Rectal smooth muscle tissue (tissue), 1 donor: ENCODE measurements around the gene KRTAP4-7.
"Not testable (repeated sequence)": the region's sequence is repeated elsewhere in the genome, so short reads cannot be mapped to it uniquely, and the experiment has no call there.

Source experiments
- H3K27ac ChIP-seq: one replicate; pipeline ENCODE4 v1.7.0; 2013; ENCODE audit warnings: low read depth, low read length, inconsistent platforms
- H3K27me3 ChIP-seq: one replicate; pipeline ENCODE4 v1.7.0; 2013; ENCODE audit warnings: low read length; ENCODE audit not compliant: control insufficient read depth, insufficient read depth
- H3K36me3 ChIP-seq: one replicate; pipeline ENCODE4 v1.7.0; 2013; ENCODE audit warnings: low read length; ENCODE audit not compliant: control insufficient read depth, insufficient read depth
- H3K4me1 ChIP-seq: one replicate; pipeline ENCODE4 v1.7.0; 2013; ENCODE audit warnings: low read length; ENCODE audit not compliant: control insufficient read depth, insufficient read depth
- H3K4me3 ChIP-seq: one replicate; pipeline ENCODE4 v1.7.0; 2013; ENCODE audit warnings: low read length
- H3K9ac ChIP-seq: one replicate; pipeline ENCODE4 v1.7.0; 2013; ENCODE audit warnings: low read length

Gene KRTAP4-7

DNA sequence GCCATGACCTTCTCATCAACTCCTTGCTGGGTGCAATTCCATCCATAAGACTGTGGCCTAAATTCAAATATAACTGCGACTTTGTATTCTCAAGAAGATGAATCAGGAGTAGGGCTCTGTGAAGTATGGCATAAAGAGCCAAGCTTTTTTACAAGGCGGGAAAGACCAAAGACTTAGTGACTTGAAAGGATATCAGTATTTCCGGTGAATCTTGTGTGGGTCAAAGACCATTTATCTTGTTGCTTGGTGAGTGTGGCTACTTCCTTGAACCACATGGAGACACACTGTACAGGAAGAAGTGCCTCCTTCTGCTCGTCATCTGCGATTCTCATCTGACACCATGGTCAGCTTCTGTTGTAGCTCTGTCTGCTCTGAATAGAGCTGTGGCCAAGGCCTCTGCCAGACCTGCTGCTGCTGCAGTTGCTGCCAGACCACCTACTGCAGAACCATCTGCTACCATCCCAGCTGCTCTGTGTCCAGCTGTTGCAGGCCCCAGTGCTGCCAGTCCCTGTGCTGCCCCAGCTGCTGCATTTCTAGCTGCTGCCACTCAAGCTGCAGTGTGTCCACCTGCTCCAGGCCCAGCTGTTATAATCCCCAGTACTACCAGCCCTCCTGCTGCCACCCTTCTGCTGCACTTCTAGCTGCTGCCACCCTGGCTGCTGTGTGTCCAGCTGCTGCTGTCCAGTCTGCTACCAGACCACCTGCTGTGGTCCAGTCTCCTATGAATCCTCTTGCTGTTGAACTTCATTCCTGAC, 12.2 kb upstream of the KRTAP4-7 start:
- Histone ChIP-seq H3K4me1 (no peaks in the 10 kb centered on the region), H3K27ac (no peak overlapping the region), H3K4me3 (no peak overlapping the region), H3K27me3 (no peaks in the 10 kb centered on the region), H3K9ac (no peak overlapping the region), H3K36me3 (no peaks in the 10 kb centered on the region)

DNA sequence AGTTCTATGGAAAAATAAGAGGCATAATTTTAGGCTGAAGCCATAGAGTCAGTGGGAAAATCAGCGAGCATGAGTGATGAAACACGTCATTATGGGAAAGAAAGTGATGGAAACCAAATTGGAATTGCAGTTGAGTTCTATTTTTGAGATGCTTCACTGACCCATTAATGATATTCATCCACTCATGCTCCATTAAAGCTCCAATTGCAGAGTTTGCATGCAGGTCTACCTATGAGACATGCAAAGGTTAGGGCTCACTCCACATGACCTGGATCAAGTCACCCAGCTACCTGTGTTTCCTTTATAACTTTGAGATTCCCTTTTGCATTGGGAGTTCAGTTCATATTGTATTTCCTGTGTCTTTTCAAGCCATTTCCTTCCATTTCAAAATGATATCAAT, 10.3 kb upstream of the KRTAP4-7 start:
- H3K4me1 ChIP-seq = no peaks in the 10 kb centered on the region
- no peak overlapping the region for H3K27ac ChIP-seq
- H3K27me3 ChIP-seq = no peaks in the 10 kb centered on the region
- no peaks in the 10 kb centered on the region for H3K36me3 ChIP-seq
- no peak overlapping the region for H3K4me3 ChIP-seq
- no peak overlapping the region for H3K9ac ChIP-seq

DNA sequence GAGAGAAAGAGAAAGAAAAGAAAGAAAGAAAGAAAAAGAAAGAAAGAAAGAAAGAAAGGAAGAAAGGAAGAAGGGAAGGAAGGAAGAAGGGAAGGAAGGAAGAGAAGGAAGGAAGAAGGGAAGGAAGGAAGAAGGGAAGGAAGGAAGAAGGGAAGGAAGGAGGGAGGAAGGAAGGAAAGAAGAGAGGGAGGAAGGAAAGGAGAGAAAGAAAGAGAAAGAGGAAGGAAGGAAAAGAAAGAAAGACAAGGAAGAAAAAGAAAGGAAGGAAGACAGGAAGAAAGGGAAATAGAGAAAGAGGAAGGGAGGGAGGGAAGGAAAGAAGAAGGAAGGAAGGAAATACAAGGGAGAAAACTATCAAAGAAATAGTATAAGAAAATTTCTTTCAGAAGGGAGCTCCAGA, 7.2 kb upstream of the KRTAP4-7 start:
- Histone ChIP-seq H3K4me3 (no peak overlapping the region), H3K27ac (no peak overlapping the region), H3K27me3 (no peaks in the 10 kb centered on the region), H3K9ac (no peak overlapping the region), H3K36me3 (no peaks in the 10 kb centered on the region), H3K4me1 (no peaks in the 10 kb centered on the region)

DNA sequence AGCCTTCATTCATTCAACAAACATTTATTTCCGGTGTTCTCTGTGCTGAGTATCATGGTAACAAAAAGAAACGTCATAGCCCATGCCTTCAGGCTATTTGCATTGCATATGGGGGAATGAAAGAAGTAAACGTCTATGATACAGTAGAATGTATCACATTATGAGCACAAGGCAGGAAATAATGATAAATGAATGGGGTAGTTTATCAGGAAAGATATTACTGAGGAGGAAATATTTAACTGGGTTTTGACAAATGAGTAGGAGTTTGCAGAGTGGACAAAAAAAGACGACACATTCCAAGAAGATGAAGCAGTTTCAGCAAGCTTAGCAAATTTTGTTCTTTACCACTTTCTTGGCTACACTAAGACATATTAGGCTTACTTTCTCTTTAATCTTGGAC, 1.3 kb upstream of the KRTAP4-7 start:
- Histone ChIP-seq H3K27ac (no peak overlapping the region), H3K36me3 (no peaks in the 10 kb centered on the region), H3K4me3 (no peak overlapping the region), H3K4me1 (no peaks in the 10 kb centered on the region), H3K27me3 (no peaks in the 10 kb centered on the region), H3K9ac (no peak overlapping the region)

DNA sequence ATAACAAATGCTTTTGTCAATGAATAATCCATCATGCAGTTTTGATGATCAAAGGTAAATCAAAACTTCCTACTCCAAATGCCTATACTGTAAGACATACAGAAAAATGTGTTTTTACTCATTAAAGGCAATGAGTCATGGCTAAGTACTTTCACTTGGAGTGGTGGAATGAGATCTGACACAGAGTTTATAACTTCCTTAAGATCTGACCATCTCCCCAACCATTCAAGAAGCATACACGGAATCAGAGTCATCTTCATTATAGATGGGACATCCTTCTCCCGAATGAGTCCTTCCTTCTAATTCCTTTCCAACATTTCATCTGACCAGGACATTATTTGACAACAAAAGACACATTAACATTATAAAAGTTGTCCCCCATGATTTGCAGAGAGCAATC, 523 bp upstream of the KRTAP4-7 start:
- H3K9ac ChIP-seq, H3K36me3 ChIP-seq, H3K4me1 ChIP-seq, H3K4me3 ChIP-seq, H3K27me3 ChIP-seq, H3K27ac ChIP-seq: not testable (repeated sequence)

DNA sequence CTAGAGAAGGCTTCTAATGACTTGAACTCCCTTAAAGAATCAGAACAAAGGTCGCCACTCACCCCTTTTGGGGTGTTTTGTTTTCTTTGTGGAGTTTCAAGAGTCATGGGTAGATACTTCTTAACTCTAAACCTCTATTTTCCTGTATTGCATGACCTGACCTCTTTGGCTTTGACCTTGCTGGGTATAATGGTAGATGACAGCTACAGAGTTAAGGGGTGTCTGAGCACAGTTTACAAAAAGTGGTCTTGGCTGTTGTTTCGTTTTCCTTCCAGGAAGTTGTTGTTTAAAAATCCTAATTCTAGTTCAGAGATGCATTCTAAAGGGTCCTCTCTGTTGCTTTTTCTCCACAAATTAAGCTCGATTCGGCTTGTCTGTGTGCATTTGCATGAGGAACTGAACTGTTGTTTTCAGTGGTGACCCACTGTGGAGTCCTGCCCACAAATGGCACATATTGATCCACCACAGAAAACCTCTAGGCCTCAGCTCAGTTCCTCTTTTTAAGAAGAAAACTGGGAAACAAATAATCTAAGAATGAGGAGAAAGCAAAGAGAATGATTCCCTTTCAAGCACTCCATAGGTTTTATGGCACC, 4.9 kb downstream of the KRTAP4-7 start:
- not testable (repeated sequence) for H3K9ac ChIP-seq, H3K36me3 ChIP-seq

DNA sequence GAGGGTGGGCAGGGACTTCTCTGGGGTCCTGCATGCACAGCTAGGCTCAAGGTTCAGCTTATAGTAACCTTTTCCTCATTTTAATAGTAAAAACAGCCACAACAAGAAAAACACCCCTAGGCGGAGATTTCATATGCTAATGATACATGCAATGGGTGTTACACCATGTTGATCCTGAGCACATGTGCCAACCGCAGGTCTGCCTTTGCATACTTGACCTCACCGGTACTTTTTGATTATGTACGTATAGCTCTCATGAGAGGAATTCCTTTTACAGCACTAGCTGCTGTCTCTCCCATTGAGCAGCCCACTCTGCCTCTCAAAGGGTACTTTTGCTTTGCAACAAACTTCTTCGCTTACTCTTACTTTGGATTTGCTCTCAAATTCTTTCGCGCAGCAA, 12.1 kb downstream of the KRTAP4-7 start:
- H3K4me1 ChIP-seq = no peaks in the 10 kb centered on the region
- H3K9ac ChIP-seq = no peak overlapping the region
- H3K27me3 ChIP-seq = no peaks in the 10 kb centered on the region
- no peak overlapping the region for H3K4me3 ChIP-seq
- no peaks in the 10 kb centered on the region for H3K36me3 ChIP-seq
- H3K27ac ChIP-seq = no peak overlapping the region

More for the DNA sequence above, 4.9 kb downstream of the KRTAP4-7 start:
- H3K4me1 ChIP-seq, H3K27me3 ChIP-seq, H3K27ac ChIP-seq, H3K4me3 ChIP-seq: not testable (repeated sequence)

DNA sequence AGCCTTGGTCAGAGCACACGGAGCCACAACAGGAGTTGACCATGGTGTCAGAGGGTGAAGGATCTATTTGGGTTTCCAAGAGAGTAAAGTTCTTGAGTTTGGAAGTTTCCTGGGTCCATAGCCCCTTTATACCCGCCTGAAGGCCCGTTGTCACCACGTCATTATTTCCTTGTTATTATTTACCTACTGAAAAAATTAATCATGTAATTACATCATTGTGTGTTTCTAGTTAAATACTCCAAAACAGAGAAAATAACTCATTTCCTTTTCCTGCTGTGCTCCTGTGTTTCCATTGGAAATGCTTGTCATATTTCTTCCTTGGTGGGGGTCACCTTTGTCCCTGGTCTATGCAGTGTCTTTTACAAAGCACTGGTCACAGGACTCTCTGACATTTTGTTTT, 14.1 kb downstream of the KRTAP4-7 start, which contains the start of gene KRTAP4-8:
Gene KRTAP4-8, minus strand, starts transcription at position 101 of the 400 bp plus-strand sequence. Its CDS starts 58 bp downstream, at position 43.
- Histone ChIP-seq H3K36me3 (no peaks in the 10 kb centered on the region), H3K4me3 (no peak within 1 kb of the TSS), H3K9ac (no peak within 1 kb of the TSS), H3K27me3 (no peaks in the 10 kb centered on the region), H3K27ac (no peak within 1 kb of the TSS), H3K4me1 (no peaks in the 10 kb centered on the region)

DNA sequence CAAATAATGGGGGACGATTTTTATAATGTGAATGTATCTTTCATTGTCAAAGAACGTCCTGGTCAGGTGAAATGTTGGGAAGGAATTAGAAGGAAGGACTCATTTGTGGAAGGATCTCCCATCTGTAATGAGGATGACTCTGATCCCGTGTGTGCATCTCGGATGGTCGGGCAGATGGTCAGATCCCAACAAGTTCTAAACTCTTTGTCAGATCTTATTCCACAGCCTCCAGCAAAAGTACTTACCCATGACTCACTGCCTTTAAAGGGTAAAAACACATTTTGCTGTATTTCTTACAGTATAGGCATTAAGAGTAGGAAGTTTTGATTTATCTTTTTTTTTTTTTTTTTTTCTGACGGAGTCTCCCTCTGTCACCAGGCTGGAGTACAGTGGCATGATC, 14.5 kb downstream of the KRTAP4-7 start:
- no peaks in the 10 kb centered on the region for H3K36me3 ChIP-seq
- no peak overlapping the region for H3K9ac ChIP-seq
- no peaks in the 10 kb centered on the region for H3K4me1 ChIP-seq
- no peaks in the 10 kb centered on the region for H3K27me3 ChIP-seq
- no peak overlapping the region for H3K4me3 ChIP-seq
- no peak overlapping the region for H3K27ac ChIP-seq

DNA sequence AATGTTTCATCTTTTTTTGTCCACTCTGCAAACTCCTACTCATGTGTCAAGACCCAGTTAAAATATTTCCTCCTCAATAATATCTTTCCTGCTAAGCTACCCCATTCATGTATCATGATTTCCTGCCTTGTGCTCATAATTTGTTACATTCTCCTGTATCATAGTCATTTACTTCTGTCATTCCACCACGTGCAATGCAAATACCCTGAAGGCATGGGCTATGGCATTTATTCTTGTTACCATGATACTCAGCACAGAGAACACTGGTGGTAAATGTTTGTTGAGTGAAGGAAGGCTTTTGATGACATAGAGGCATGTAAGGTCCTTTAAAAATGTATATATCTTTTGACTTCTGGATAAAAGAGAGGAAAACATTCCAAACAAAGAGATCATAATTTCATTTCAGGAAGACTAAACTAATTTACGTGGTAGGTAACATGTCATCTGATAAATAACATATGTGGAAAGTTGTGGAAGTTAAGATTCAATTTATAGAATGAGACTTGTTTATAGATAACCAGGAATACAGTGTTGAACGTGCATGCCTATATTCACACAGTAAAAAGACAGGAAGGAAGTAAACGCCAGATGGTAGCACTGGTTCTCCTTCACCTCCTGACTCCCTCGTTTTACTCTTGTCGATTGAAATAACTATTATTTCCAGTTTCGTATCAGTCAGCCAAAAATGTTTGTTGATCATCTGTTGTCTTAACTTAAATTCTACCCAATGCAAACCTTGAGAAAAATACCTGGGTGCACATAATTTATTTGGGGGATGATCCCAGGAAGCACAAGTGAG, 15.9 kb downstream of the KRTAP4-7 start:
- H3K27me3 ChIP-seq, H3K4me1 ChIP-seq, H3K9ac ChIP-seq, H3K4me3 ChIP-seq, H3K36me3 ChIP-seq, H3K27ac ChIP-seq: not testable (repeated sequence)

DNA sequence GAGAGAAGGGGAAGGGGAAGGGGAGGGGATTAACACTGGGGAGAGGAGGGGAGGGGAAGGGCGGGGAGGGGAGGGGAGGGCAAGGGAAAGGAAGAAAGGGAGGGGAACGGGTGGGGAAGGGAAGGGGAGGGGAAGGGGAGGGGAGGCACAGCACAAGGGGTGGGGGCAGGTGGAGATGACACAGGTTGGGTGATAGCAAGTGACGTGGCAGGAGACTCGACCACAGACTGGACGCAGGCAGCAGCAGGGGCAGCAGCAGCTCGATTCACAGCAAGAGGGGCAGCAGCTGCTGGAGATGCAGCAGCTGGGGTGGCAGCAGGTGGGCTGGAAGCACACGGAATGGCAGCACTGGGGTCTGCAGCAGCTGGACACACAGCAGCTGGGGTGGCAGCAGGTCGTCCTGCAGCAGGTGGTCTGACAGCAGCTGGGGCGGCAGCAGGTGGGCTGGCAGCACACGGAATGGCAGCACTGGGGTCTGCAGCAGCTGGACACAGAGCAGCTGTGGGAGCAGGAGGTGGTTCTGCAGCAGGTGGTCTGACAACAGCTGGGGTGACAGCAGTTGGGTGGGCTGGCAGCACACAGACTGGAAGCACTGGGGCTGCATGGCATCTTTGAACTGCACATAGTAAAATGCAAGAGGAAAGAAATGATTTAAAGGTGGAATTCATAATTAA, 17.8 kb downstream of the KRTAP4-7 start, which contains the start of gene KRTAP4-16:
Gene KRTAP4-16, minus strand, starts transcription at position 624 of the 674 bp plus-strand sequence. Its CDS starts 0 bp downstream, at position 624.
- no peak within 1 kb of the TSS for H3K27ac ChIP-seq
- H3K4me1 ChIP-seq = no peaks in the 10 kb centered on the region
- no peak within 1 kb of the TSS for H3K4me3 ChIP-seq
- H3K27me3 ChIP-seq = no peaks in the 10 kb centered on the region
- H3K9ac ChIP-seq = no peak within 1 kb of the TSS
- H3K36me3 ChIP-seq = no peaks in the 10 kb centered on the region

DNA sequence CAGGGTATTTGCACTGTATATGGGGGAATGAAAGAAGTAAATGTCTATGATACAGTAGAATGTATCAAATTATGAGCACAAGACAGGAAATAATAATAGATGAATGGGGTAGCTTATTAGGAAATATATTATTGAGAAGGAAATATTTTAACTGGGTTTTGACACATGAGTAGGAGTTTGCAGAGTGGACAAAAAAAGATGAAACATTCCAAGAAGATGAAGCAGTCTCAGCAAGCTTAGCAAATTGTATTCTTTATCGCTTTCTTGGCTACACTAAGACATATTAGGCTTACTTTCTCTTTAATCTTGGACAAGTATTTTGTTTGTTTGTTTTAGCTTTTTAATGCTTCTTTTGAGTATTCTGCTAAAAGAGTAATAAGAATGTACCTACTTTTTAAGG, 19.9 kb downstream of the KRTAP4-7 start:
- Histone ChIP-seq H3K4me1 (no peaks in the 10 kb centered on the region), H3K4me3 (no peak overlapping the region), H3K9ac (no peak overlapping the region), H3K27me3 (peaks cover 2% of the 10 kb centered on the region), H3K36me3 (no peaks in the 10 kb centered on the region), H3K27ac (no peak overlapping the region)
